Mononuclear cell (primary cell): ENCODE data around the gene PGM5. TPM values are rescaled to one million over a fixed set of nuclear protein-coding genes. Genes with fewer than 3 reads are reported as not detected.

Experiments used
- H3K27me3 ChIP-seq: 2 replicates; pipeline ENCODE4 v1.6.0; 2011; ENCODE audit warnings: low read length, control low read depth; ENCODE audit not compliant: insufficient read depth
- H3K4me1 ChIP-seq: 2 replicates; pipeline ENCODE4 v1.5.1; 2011; ENCODE audit warnings: mild to moderate bottlenecking, low read length, control low read depth; ENCODE audit not compliant: insufficient read depth
- H3K4me3 ChIP-seq: 2 replicates; pipeline ENCODE4 v1.5.1; 2011; ENCODE audit warnings: mild to moderate bottlenecking, low read length, moderate library complexity
- H3K9me3 ChIP-seq: 2 replicates; pipeline ENCODE4 v1.5.1; 2011; ENCODE audit warnings: low read depth, mild to moderate bottlenecking, control low read depth, low read length
- total RNA-seq: library from RNA; depleted of rRNA; stranded (reverse); fragments of >200 nt; gene quantifications from one replicate; pipeline ENCODE4 v1.2.3, GENCODE V29; 2012

PGM5 gene
- total RNA-seq, 1 donor, result 0.21 TPM

- Histone ChIP-seq H3K9me3 (no peaks in the 10 kb centered on the region), H3K4me3 (no peak overlapping the region), H3K27me3 (no peaks in the 10 kb centered on the region), H3K4me1 (peaks cover 4% of the 10 kb centered on the region)
These were observed 157.0 kb downstream of the PGM5 start for GRCh38 chr9:68513385-68513784.

GRCh38 chr9:68513981-68514380 lies 157.6 kb downstream of the PGM5 start:
- Histone ChIP-seq H3K9me3 (no peaks in the 10 kb centered on the region), H3K4me1 (peaks cover 4% of the 10 kb centered on the region), H3K4me3 (no peak overlapping the region), H3K27me3 (no peaks in the 10 kb centered on the region)

- no peaks in the 10 kb centered on the region for H3K27me3 ChIP-seq
- H3K9me3 ChIP-seq, result no peaks in the 10 kb centered on the region
- peaks cover 4% of the 10 kb centered on the region for H3K4me1 ChIP-seq
- H3K4me3 ChIP-seq, result no peak overlapping the region
These were observed 159.1 kb downstream of the PGM5 start for GRCh38 chr9:68515326-68516017.

GRCh38 chr9:68522131-68522530 lies 165.7 kb downstream of the PGM5 start:
- no peak overlapping the region for H3K4me3 ChIP-seq

GRCh38 chr9:68522954-68523353 lies 166.5 kb downstream of the PGM5 start:
- no peaks in the 10 kb centered on the region for H3K27me3 ChIP-seq
- no peaks in the 10 kb centered on the region for H3K9me3 ChIP-seq
- no peak overlapping the region for H3K4me3 ChIP-seq
- peaks cover 21% of the 10 kb centered on the region for H3K4me1 ChIP-seq

More at GRCh38 chr9:68522131-68522530, 165.7 kb downstream of the PGM5 start:
- Histone ChIP-seq H3K4me1 (peaks cover 21% of the 10 kb centered on the region), H3K9me3 (no peaks in the 10 kb centered on the region), H3K27me3 (no peaks in the 10 kb centered on the region)

GRCh38 chr9:68523367-68523936 lies 167.0 kb downstream of the PGM5 start:
- no peaks in the 10 kb centered on the region for H3K27me3 ChIP-seq
- H3K9me3 ChIP-seq, result no peaks in the 10 kb centered on the region
- peaks cover 21% of the 10 kb centered on the region for H3K4me1 ChIP-seq
- H3K4me3 ChIP-seq, result no peak overlapping the region

GRCh38 chr9:68530618-68531017 lies 174.2 kb downstream of the PGM5 start:
- Histone ChIP-seq H3K4me1 (peaks cover 17% of the 10 kb centered on the region), H3K9me3 (no peaks in the 10 kb centered on the region), H3K27me3 (no peaks in the 10 kb centered on the region), H3K4me3 (no peak overlapping the region)

- Histone ChIP-seq H3K4me3 (no peak overlapping the region), H3K9me3 (no peaks in the 10 kb centered on the region), H3K4me1 (peaks cover 17% of the 10 kb centered on the region), H3K27me3 (no peaks in the 10 kb centered on the region)
These were observed 175.7 kb downstream of the PGM5 start for GRCh38 chr9:68532131-68532530.

- H3K9me3 ChIP-seq, result no peaks in the 10 kb centered on the region
- H3K4me3 ChIP-seq, result no peak overlapping the region
- peaks cover 17% of the 10 kb centered on the region for H3K4me1 ChIP-seq
- H3K27me3 ChIP-seq, result no peaks in the 10 kb centered on the region
These were observed 177.3 kb downstream of the PGM5 start for GRCh38 chr9:68533678-68534077.

- Histone ChIP-seq H3K4me1 (peaks cover 20% of the 10 kb centered on the region), H3K4me3 (no peak overlapping the region), H3K27me3 (no peaks in the 10 kb centered on the region), H3K9me3 (no peaks in the 10 kb centered on the region)
These were observed 180.6 kb downstream of the PGM5 start for GRCh38 chr9:68536876-68537615.

- H3K27me3 ChIP-seq, result no peaks in the 10 kb centered on the region
- no peak overlapping the region for H3K4me3 ChIP-seq
- H3K4me1 ChIP-seq, result peaks cover 15% of the 10 kb centered on the region
- H3K9me3 ChIP-seq, result no peaks in the 10 kb centered on the region
These were observed 181.1 kb downstream of the PGM5 start for GRCh38 chr9:68537616-68537880.

- H3K9me3 ChIP-seq, result no peaks in the 10 kb centered on the region
- H3K27me3 ChIP-seq, result no peaks in the 10 kb centered on the region
- no peak overlapping the region for H3K4me3 ChIP-seq
- H3K4me1 ChIP-seq, result peaks cover 8% of the 10 kb centered on the region
These were observed 181.8 kb downstream of the PGM5 start for GRCh38 chr9:68538200-68538599.

GRCh38 chr9:68540712-68541535 lies 184.5 kb downstream of the PGM5 start, which contains the start of gene TMEM252:
Gene TMEM252, minus strand, starts transcription at chr9:68540883. Its CDS starts 69 bp downstream, at chr9:68540814.
- peaks cover 14% of the 10 kb centered on the region for H3K4me1 ChIP-seq
- no peaks in the 10 kb centered on the region for H3K9me3 ChIP-seq
- no peaks in the 10 kb centered on the region for H3K27me3 ChIP-seq
- no peak within 1 kb of the TSS for H3K4me3 ChIP-seq

GRCh38 chr9:68541568-68541967 lies 185.2 kb downstream of the PGM5 start:
- Histone ChIP-seq H3K27me3 (no peaks in the 10 kb centered on the region), H3K4me1 (peaks cover 20% of the 10 kb centered on the region), H3K9me3 (no peaks in the 10 kb centered on the region), H3K4me3 (no peak overlapping the region)
